HG02884 (cell line): Measurements from ENCODE around the gene TINAG.

Source experiments
- ATAC-seq: cut with Tn5 transposase; IDR thresholded peaks from one replicate; pipeline ENCODE4 v1.9.1; 2021; ENCODE audit warnings: mild to moderate bottlenecking, moderate library complexity; ENCODE audit not compliant: unreplicated experiment

Gene TINAG

GRCh38 chr6:54308289-54308985 is at the start of gene TINAG:
Gene TINAG (plus strand): TSS chr6:54308441. CDS start chr6:54308551, 110 bp downstream.
- ATAC-seq = no peak

- ATAC-seq = no peak
Measured at GRCh38 chr6:54260025-54260424, 48.2 kb upstream of the TINAG start.

GRCh38 chr6:54262499-54262898 is 45.7 kb upstream of the TINAG start:
- ATAC-seq = no peak

- ATAC-seq = no peak
Measured at GRCh38 chr6:54262971-54263370, 45.3 kb upstream of the TINAG start.

- no peak for ATAC-seq
Measured at GRCh38 chr6:54264581-54265272, 43.5 kb upstream of the TINAG start.

GRCh38 chr6:54266400-54266923 is 41.8 kb upstream of the TINAG start:
- ATAC-seq = no peak

- ATAC-seq = peak; percentile 51
Measured at GRCh38 chr6:54267798-54268197, 40.4 kb upstream of the TINAG start.

- no peak for ATAC-seq
Measured at GRCh38 chr6:54273214-54273820, 34.9 kb upstream of the TINAG start.

GRCh38 chr6:54274383-54274782 is 33.9 kb upstream of the TINAG start:
- no peak for ATAC-seq

GRCh38 chr6:54282186-54282585 is 26.1 kb upstream of the TINAG start:
- no peak for ATAC-seq

- no peak for ATAC-seq
Measured at GRCh38 chr6:54284161-54284860, 23.9 kb upstream of the TINAG start.

GRCh38 chr6:54285595-54285994 is 22.6 kb upstream of the TINAG start:
- no peak for ATAC-seq

GRCh38 chr6:54286141-54286540 is 22.1 kb upstream of the TINAG start:
- ATAC-seq = no peak

- no peak for ATAC-seq
Measured at GRCh38 chr6:54288474-54288873, 19.8 kb upstream of the TINAG start.

GRCh38 chr6:54289426-54289825 is 18.8 kb upstream of the TINAG start:
- no peak for ATAC-seq

- peak; percentile 80 for ATAC-seq
Measured at GRCh38 chr6:54291146-54291545, 17.1 kb upstream of the TINAG start.

- peak; percentile 75 for ATAC-seq
Measured at GRCh38 chr6:54291738-54292137, 16.5 kb upstream of the TINAG start.

GRCh38 chr6:54294965-54295532 is 13.2 kb upstream of the TINAG start:
- no peak for ATAC-seq

GRCh38 chr6:54299542-54300269 is 8.5 kb upstream of the TINAG start:
- no peak for ATAC-seq

- no peak for ATAC-seq
Measured at GRCh38 chr6:54301770-54302169, 6.5 kb upstream of the TINAG start.
